ENCODE results near the gene ORM2. TPM values are rescaled to one million over a fixed set of nuclear protein-coding genes. Genes with fewer than 3 reads are reported as not detected.
A peak's percentile ranks its signal among the peaks of the same experiment; 100 is the strongest.

Gene ORM2
- total and polyA plus RNA-seq, 2 of the 13 experiments (the other 11 are each of a cell fraction or from before 2014, with no cell fraction given), result 565 to 824 TPM

- TF ChIP-seq ZNF740 (CRISPR knock-in tag; IDR thresholded peaks at IDR 0.05), result peak; percentile 35; the same call in 1 of the 2 replicates
- peak; percentile 58 for TF ChIP-seq AGO2 (optimal IDR thresholded peaks at IDR 0.05; ENCODE audit: low read depth, low read length)
- TF ChIP-seq ZNF18 (CRISPR knock-in tag; IDR thresholded peaks at IDR 0.05; ENCODE audit: insufficient replicate concordance), result no peak
- peak; percentile 52 for TF ChIP-seq RBM22 (optimal IDR thresholded peaks at IDR 0.05; ENCODE audit: low read length)
- no peak for TF ChIP-seq ZUFSP (CRISPR knock-in tag; IDR thresholded peaks at IDR 0.05; ENCODE audit: borderline replicate concordance)
- TF ChIP-seq BORCS8-MEF2B (CRISPR knock-in tag; IDR thresholded peaks at IDR 0.05), result no peak
These were observed 42.5 kb upstream of the ORM2 start (continued) for GRCh38 chr9:114287001-114287762.

- in situ Hi-C loops (cut with HindIII; ENCODE audit: extremely low pct_ligation_motif_present, low pct_unique_long_range_greater_than_20kb) (no loop called here), intact Hi-C loops (cut with micrococcal nuclease; ENCODE audit: unreplicated experiment) (no loop called here)
- H3K79me2 ChIP-seq (ENCODE audit: insufficient read depth, low read length), result no peaks in the 10 kb centered on the region
- DNase-seq (ENCODE audit: low spot score) (no peak), ATAC-seq (no peak), FAIRE-seq (no peak)
- no peaks in the 10 kb centered on the region for H3K27me3 ChIP-seq (ENCODE audit: control insufficient read depth in 1 of 2, insufficient read depth in 2 of 2, low read length in 2 of 2)
- H3K4me1 ChIP-seq (ENCODE audit: insufficient read depth, low read length), result no peaks in the 10 kb centered on the region
- no peaks in the 10 kb centered on the region for H4K20me1 ChIP-seq (ENCODE audit: insufficient read depth, low read length)
- POLR2A ChIA-PET, result interaction anchor here (1.4 kb wide), 1 partner anchor 205 kb away, joined by 3 read pairs; no protein-coding TSS in a partner anchor
- H3K27ac ChIP-seq (ENCODE audit: extremely low read length, insufficient read depth, low read length), result no peak overlapping the region
- CTCF ChIA-PET (ENCODE audit: low intra/inter-chr PET ratio, low total read pairs), result no interaction called here
- BruUV-seq (replicated peaks), result no TSS peak
- H3K9me3 ChIP-seq (ENCODE audit: low read length), result no peaks in the 10 kb centered on the region
- no peak overlapping the region for H3K4me2 ChIP-seq (ENCODE audit: low read depth, low read length)
- 97% methylated on average over 11 of the region's 15 CpGs for WGBS (ENCODE audit: low lambda C conversion rate)
- H3K4me3 ChIP-seq (replicated peaks in 1 of 3; ENCODE audit: insufficient read depth in 1 of 3, low read depth in 2 of 3, low read length in 3 of 3), result no peak overlapping the region
- H3K9ac ChIP-seq (ENCODE audit: insufficient read depth, low read depth, low read length), result no peak overlapping the region
- H2AFZ ChIP-seq (ENCODE audit: low read length), result no peak overlapping the region
- peaks cover 51 to 80% of the 10 kb centered on the region in 2 experiments for H3K36me3 ChIP-seq (replicated peaks in 1 of 2; ENCODE audit: control insufficient read depth in 1 of 2, insufficient read depth in 2 of 2, low read length in 2 of 2)
- no peak for TF ChIP-seq CREB1 (IDR thresholded peaks at IDR 0.05)
- no peak for TF ChIP-seq CREB1 (CRISPR knock-in tag; IDR thresholded peaks at IDR 0.05)
- no peak for TF ChIP-seq MLXIP (CRISPR knock-in tag; IDR thresholded peaks at IDR 0.05; ENCODE audit: borderline replicate concordance)
- TF ChIP-seq ZSCAN20 (CRISPR knock-in tag; IDR thresholded peaks at IDR 0.05; ENCODE audit: borderline replicate concordance), result no peak
- TF ChIP-seq HNRNPUL1 (IDR thresholded peaks at IDR 0.05; ENCODE audit: low read depth, low read length), result no peak
- no peak for TF ChIP-seq NCOA5 (CRISPR knock-in tag; IDR thresholded peaks at IDR 0.05)
- no peak for TF ChIP-seq PRMT3 (CRISPR knock-in tag; IDR thresholded peaks at IDR 0.05; ENCODE audit: borderline replicate concordance, low read depth)
- no peak for TF ChIP-seq NFE2L1 (CRISPR knock-in tag; IDR thresholded peaks at IDR 0.05; ENCODE audit: borderline replicate concordance)
- no peak for TF ChIP-seq KLF9 (CRISPR knock-in tag; IDR thresholded peaks at IDR 0.05; ENCODE audit: low read depth)
- no peak for TF ChIP-seq TCF12 (IDR thresholded peaks at IDR 0.05)
- TF ChIP-seq TCF12 (CRISPR knock-in tag; IDR thresholded peaks at IDR 0.05), result no peak
These were observed 41.9 kb upstream of the ORM2 start for GRCh38 chr9:114287763-114288192.

All from HepG2 (cell line).